Measurements from ENCODE around the gene PIK3CA.

DNA sequence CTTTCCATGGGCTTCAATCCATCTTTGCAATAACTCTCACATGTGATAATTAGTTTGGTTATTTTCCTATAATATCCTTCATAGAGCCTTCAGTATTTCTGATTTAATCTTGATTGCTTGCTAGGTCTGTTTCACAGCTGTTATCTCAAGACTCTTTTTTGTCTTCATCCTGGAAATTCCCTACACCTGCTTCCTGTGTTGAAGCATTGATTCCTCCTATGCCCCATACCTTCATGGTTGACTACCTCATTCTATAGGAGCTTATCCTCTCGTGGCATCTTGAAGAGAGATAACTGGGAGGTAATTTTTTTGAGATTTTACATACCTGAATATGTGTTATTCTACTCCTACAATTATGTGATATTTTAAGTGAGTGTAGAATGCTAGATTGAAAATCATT lies 26.7 kb downstream of the PIK3CA start:
- TF ChIP-seq, protein P1, sequence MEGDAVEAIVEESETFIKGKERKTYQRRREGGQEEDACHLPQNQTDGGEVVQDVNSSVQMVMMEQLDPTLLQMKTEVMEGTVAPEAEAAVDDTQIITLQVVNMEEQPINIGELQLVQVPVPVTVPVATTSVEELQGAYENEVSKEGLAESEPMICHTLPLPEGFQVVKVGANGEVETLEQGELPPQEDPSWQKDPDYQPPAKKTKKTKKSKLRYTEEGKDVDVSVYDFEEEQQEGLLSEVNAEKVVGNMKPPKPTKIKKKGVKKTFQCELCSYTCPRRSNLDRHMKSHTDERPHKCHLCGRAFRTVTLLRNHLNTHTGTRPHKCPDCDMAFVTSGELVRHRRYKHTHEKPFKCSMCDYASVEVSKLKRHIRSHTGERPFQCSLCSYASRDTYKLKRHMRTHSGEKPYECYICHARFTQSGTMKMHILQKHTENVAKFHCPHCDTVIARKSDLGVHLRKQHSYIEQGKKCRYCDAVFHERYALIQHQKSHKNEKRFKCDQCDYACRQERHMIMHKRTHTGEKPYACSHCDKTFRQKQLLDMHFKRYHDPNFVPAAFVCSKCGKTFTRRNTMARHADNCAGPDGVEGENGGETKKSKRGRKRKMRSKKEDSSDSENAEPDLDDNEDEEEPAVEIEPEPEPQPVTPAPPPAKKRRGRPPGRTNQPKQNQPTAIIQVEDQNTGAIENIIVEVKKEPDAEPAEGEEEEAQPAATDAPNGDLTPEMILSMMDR (IDR thresholded peaks at IDR 0.05): no peak
- TF ChIP-seq POLR2AphosphoS5 (IDR thresholded peaks at IDR 0.05) (no peak), POLR2A (IDR thresholded peaks at IDR 0.05) (no peak), EP300 (IDR thresholded peaks at IDR 0.05; ENCODE audit: low read depth) (no peak)
